WTC11 (cell line): Measurements from ENCODE around the gene RUSC2. TPM values are rescaled to one million over a fixed set of nuclear protein-coding genes. Genes with fewer than 3 reads are reported as not detected.

Source experiments
- ATAC-seq: fragments of 200-7000 bp; cut with Tn5 transposase; 2 replicates; pipeline ENCODE4 v1.10.0; 2021; ENCODE audit warnings: mild to moderate bottlenecking, moderate library complexity
- CTCF ChIA-PET: fragments of 300-600 bp; sonication (Branson Sonifier 250); formaldehyde crosslinking; loops from one replicate; lab custom pipeline; 2021; ENCODE audit warnings: antibody characterized with exemption; lab: Charles Lee
- POLR2A ChIA-PET: fragments of 350-600 bp; sonication (Branson Sonifier 250); formaldehyde crosslinking; loops from one replicate; lab custom pipeline; 2021; ENCODE audit warnings: antibody characterized with exemption; lab: Charles Lee
- DNase-seq: peaks from one replicate; pipeline ENCODE4 v3.0.0; 2021; ENCODE audit warnings: low spot score
- H3K27ac Mint-ChIP-seq: 2 replicates; pipeline ENCODE4 v1.8.0; 2021; ENCODE audit warnings: mixed read lengths
- H3K27me3 Mint-ChIP-seq: 2 replicates; pipeline ENCODE4 v1.8.0; 2021; ENCODE audit warnings: low read depth, mild to moderate bottlenecking, moderate library complexity, mixed read lengths
- H3K36me3 Mint-ChIP-seq: 2 replicates; pipeline ENCODE4 v1.8.0; 2021; ENCODE audit warnings: mixed read lengths
- H3K4me1 Mint-ChIP-seq: 2 replicates; pipeline ENCODE4 v1.8.0; 2022; ENCODE audit warnings: mixed read lengths
- H3K4me3 Mint-ChIP-seq: 2 replicates; pipeline ENCODE4 v1.8.0; 2021; ENCODE audit warnings: mild to moderate bottlenecking, moderate library complexity, mixed read lengths
- H3K9me3 Mint-ChIP-seq: 2 replicates; pipeline ENCODE4 v1.8.0; 2021; ENCODE audit warnings: mixed read lengths
- ATF1 ChIP-seq: sonication (generic); formaldehyde crosslinking; IDR thresholded peaks from 2 replicates; pipeline ENCODE4 v1.8.1; 2023; ENCODE audit warnings: mild to moderate bottlenecking, moderate library complexity, missing genetic modification reagents
- E2F5 ChIP-seq: sonication (generic); formaldehyde crosslinking; IDR thresholded peaks from 2 replicates; pipeline ENCODE4 v1.8.1; 2022; ENCODE audit warnings: mild to moderate bottlenecking, moderate library complexity, missing genetic modification reagents
- ETV6 ChIP-seq: sonication (generic); formaldehyde crosslinking; IDR thresholded peaks from 2 replicates; pipeline ENCODE4 v1.8.1; 2022; ENCODE audit warnings: mild to moderate bottlenecking, missing genetic modification reagents
- FOXP1 ChIP-seq: sonication (generic); formaldehyde crosslinking; IDR thresholded peaks from 2 replicates; pipeline ENCODE4 v1.8.0; 2022; ENCODE audit warnings: missing genetic modification reagents, mild to moderate bottlenecking, moderate library complexity, borderline replicate concordance
- GTF2I ChIP-seq: fragments of 250-450 bp; sonication (Bioruptor Pico); conservative IDR thresholded peaks from 2 replicates; pipeline ENCODE4 v1.4.0; 2021; ENCODE audit warnings: mild to moderate bottlenecking
- HMGA2 ChIP-seq: fragments of 250-450 bp; sonication (Bioruptor Pico); IDR thresholded peaks from 2 replicates; pipeline ENCODE4 v1.4.0; 2021; ENCODE audit warnings: mild to moderate bottlenecking, moderate library complexity
- HMGXB4 ChIP-seq: sonication (generic); formaldehyde crosslinking; IDR thresholded peaks from 2 replicates; pipeline ENCODE4 v1.8.1; 2023; ENCODE audit warnings: mild to moderate bottlenecking, moderate library complexity, missing genetic modification reagents
- IRF2 ChIP-seq: sonication (generic); formaldehyde crosslinking; IDR thresholded peaks from 2 replicates; pipeline ENCODE4 v1.8.0; 2022; ENCODE audit warnings: low read depth, missing genetic modification reagents, borderline replicate concordance
- MAX ChIP-seq: sonication (generic); formaldehyde crosslinking; IDR thresholded peaks from 2 replicates; pipeline ENCODE4 v1.8.0; 2022; ENCODE audit warnings: mild to moderate bottlenecking, missing genetic modification reagents
- MYBL2 ChIP-seq: sonication (generic); formaldehyde crosslinking; IDR thresholded peaks from 2 replicates; pipeline ENCODE4 v1.8.1; 2023; ENCODE audit warnings: mild to moderate bottlenecking, moderate library complexity, missing genetic modification reagents
- NFATC4 ChIP-seq: fragments of 250-450 bp; sonication (Bioruptor Pico); IDR thresholded peaks from 2 replicates; pipeline ENCODE4 v1.9.0; 2021; ENCODE audit warnings: mild to moderate bottlenecking
- NFYB ChIP-seq: sonication (generic); formaldehyde crosslinking; conservative IDR thresholded peaks from 2 replicates; pipeline ENCODE4 v1.8.0; 2022; ENCODE audit warnings: low read depth, missing genetic modification reagents
- RELA ChIP-seq: sonication (generic); formaldehyde crosslinking; IDR thresholded peaks from 2 replicates; pipeline ENCODE4 v1.8.1; 2022; ENCODE audit warnings: missing genetic modification reagents, mild to moderate bottlenecking, borderline replicate concordance
- SOX15 ChIP-seq: fragments of 250-450 bp; sonication (Bioruptor Pico); IDR thresholded peaks from 2 replicates; pipeline ENCODE4 v1.9.0; 2021; ENCODE audit warnings: mild to moderate bottlenecking
- SP1 ChIP-seq: sonication (generic); formaldehyde crosslinking; conservative IDR thresholded peaks from 2 replicates; pipeline ENCODE4 v1.8.1; 2022; ENCODE audit warnings: missing genetic modification reagents
- total RNA-seq: library from RNA; stranded (reverse); gene quantifications from 3 replicates; pipeline ENCODE4 v1.2.3, GENCODE V29; 2021
- TF ChIP-seq, protein P1 (sequence below): sonication (generic); formaldehyde crosslinking; IDR thresholded peaks from 2 replicates; pipeline ENCODE4 v1.8.1; 2022; ENCODE audit warnings: missing genetic modification reagents, borderline replicate concordance
- TF ChIP-seq, protein P2 (sequence below): fragments of 250-450 bp; sonication (Bioruptor Pico); IDR thresholded peaks from 2 replicates; pipeline ENCODE4 v1.9.0; 2021; ENCODE audit warnings: moderate library complexity, mild to moderate bottlenecking, inconsistent platforms, borderline replicate concordance

The RUSC2 gene
- total RNA-seq, 1 experiment from 2014 or later = 9.4 TPM

- H3K4me1 Mint-ChIP-seq = peaks cover 32% of the 10 kb centered on the region
- peaks cover 4% of the 10 kb centered on the region; the same call in 1 of the 2 replicates for H3K27me3 Mint-ChIP-seq
- DNase-seq (no peak), ATAC-seq (no peak)
- ChIA-PET CTCF (interaction anchor here (1.0 to 1.6 kb wide), 10 partner anchors 31 to 375 kb away, joined by 3 to 28 read pairs (median 4); partner anchors contain the start of gene ATOSB), POLR2A (interaction anchor here (1.4 kb wide), 1 partner anchor 50 kb away, joined by 3 read pairs; no protein-coding TSS in a partner anchor)
- H3K9me3 Mint-ChIP-seq = peaks cover 4% of the 10 kb centered on the region; the same call in 1 of the 2 replicates
- H3K27ac Mint-ChIP-seq = peak overlapping the region; percentile 72
- peak; percentile 55 for TF ChIP-seq NFYB (CRISPR knock-in tag)
- no peak for TF ChIP-seq SOX15 (CRISPR knock-in tag)
- peak overlapping the region; percentile 77 for H3K4me3 Mint-ChIP-seq
- 0 out of 2 replicates have a peak, but pooled peaks cover 3% of the 10 kb centered on the region for H3K36me3 Mint-ChIP-seq
These were observed 1.2 kb upstream of the RUSC2 start for GRCh38 chr9:35488566-35489312.

DNA sequence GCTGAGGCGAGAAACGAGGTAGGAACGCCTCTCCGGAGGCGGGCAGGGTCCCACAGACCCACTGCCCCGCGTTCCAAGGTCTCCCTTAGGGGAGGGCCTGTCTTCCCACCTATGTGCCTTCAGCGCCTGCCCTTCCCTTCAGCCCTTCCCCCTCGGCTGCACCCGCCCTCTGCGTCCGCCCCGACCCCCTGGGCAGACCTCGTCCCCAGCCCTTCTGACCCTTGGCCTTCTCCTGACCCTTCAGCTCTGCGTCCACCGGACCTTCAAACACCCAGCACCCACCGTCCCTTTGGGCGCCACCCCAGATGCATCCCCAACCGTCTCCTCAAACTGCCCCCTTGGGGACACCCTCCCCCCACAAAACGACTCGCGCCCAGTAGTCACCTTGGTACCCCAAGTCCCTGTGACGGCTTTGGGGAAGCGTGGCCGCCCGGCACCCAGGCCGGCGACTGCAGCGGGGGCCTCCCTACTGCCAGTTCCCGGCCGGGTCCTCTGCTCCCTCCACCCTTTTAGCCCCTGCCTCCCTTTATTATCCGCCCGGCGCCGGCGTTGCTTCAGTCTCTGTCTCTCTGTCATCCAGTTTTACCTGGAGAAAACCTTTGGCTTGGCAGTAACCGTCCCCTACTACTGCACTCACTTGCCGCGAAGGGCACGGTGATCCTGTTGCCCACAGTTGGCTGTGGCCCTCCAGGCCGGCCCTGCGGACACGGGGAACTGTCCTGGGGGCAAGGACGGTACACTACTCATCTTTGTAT, 421 bp downstream of the RUSC2 start:
- Mint-ChIP-seq H3K4me1 (peaks cover 32% of the 10 kb centered on the region), H3K27ac (peak overlapping the region; percentile 80), H3K27me3 (peaks cover 4% of the 10 kb centered on the region; the same call in 1 of the 2 replicates), H3K9me3 (peaks cover 7% of the 10 kb centered on the region), H3K36me3 (0 out of 2 replicates have a peak, but pooled peaks cover 3% of the 10 kb centered on the region), H3K4me3 (peak overlapping the region; percentile 90)
- TF ChIP-seq GTF2I (CRISPR knock-in tag) (no peak), RELA (CRISPR knock-in tag) (no peak), SP1 (CRISPR knock-in tag) (peak; percentile 67; the same call in 1 of the 2 replicates), NFATC4 (CRISPR knock-in tag) (no peak), FOXP1 (CRISPR knock-in tag) (peak; percentile 61; the same call in 1 of the 2 replicates), E2F5 (0 out of 2 replicates have a peak, but pooled peaks have one; percentile 4), IRF2 (CRISPR knock-in tag) (no peak), MYBL2 (CRISPR knock-in tag) (peak; percentile 77; the same call in 1 of the 2 replicates), HMGXB4 (peak; percentile 9; the same call in 1 of the 2 replicates), HMGA2 (CRISPR knock-in tag) (no peak), MAX (CRISPR knock-in tag) (peak; percentile 64; the same call in 1 of the 2 replicates), ATF1 (CRISPR knock-in tag) (no peak), ETV6 (CRISPR knock-in tag) (0 out of 2 replicates have a peak, but pooled peaks have one; percentile 6)
- TF ChIP-seq, protein P1, sequence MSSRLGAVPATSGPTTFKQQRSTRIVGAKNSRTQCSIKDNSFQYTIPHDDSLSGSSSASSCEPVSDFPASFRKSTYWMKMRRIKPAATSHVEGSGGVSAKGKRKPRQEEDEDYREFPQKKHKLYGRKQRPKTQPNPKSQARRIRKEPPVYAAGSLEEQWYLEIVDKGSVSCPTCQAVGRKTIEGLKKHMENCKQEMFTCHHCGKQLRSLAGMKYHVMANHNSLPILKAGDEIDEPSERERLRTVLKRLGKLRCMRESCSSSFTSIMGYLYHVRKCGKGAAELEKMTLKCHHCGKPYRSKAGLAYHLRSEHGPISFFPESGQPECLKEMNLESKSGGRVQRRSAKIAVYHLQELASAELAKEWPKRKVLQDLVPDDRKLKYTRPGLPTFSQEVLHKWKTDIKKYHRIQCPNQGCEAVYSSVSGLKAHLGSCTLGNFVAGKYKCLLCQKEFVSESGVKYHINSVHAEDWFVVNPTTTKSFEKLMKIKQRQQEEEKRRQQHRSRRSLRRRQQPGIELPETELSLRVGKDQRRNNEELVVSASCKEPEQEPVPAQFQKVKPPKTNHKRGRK = no peak
- TF ChIP-seq, protein P2, sequence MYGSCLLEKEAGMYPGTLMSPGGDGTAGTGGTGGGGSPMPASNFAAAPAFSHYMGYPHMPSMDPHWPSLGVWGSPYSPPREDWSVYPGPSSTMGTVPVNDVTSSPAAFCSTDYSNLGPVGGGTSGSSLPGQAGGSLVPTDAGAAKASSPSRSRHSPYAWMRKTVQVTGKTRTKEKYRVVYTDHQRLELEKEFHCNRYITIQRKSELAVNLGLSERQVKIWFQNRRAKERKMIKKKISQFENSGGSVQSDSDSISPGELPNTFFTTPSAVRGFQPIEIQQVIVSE (CRISPR knock-in tag) = no peak
- ATAC-seq = peak; percentile 8
- peak; percentile 51 for DNase-seq
- CTCF ChIA-PET = interaction anchor here (0.6 to 1.6 kb wide), 19 partner anchors 14 to 376 kb away, joined by 3 to 28 read pairs (median 3); partner anchors contain the start of gene ATOSB
- POLR2A ChIA-PET = interaction anchor here (1.4 kb wide), 1 partner anchor 48 kb away, joined by 3 read pairs; no protein-coding TSS in a partner anchor
